H9 (cell line): ENCODE results near the gene KCNN3. TPM values are rescaled to one million over a fixed set of nuclear protein-coding genes. Genes with fewer than 3 reads are reported as not detected.

Experiments
- DNase-seq: peaks from one replicate; pipeline ENCODE4 v3.0.0-alpha.2; 2017
- H2AFZ ChIP-seq: one replicate; pipeline ENCODE4 v1.6.1; 2013; ENCODE audit warnings: mild to moderate bottlenecking, low read length, control low read depth, moderate library complexity
- H2AK5ac ChIP-seq: 2 replicates; pipeline ENCODE4 v1.6.1; 2013; ENCODE audit warnings: low read length, control low read depth, mixed read lengths; ENCODE audit not compliant: insufficient read length
- H2BK120ac ChIP-seq: one replicate; pipeline ENCODE4 v1.6.1; 2013; ENCODE audit warnings: low read depth, mild to moderate bottlenecking, low read length, control low read depth, inconsistent platforms; ENCODE audit not compliant: poor library complexity, severe bottlenecking
- H2BK12ac ChIP-seq: 2 replicates; pipeline ENCODE4 v1.6.1; 2013; ENCODE audit warnings: low read length, control low read depth, mixed read lengths, low read depth; ENCODE audit not compliant: insufficient read length
- H2BK15ac ChIP-seq: 2 replicates; pipeline ENCODE4 v1.6.1; 2013; ENCODE audit warnings: low read depth, low read length, control low read depth
- H2BK20ac ChIP-seq: one replicate; pipeline ENCODE4 v1.6.1; 2013; ENCODE audit warnings: low read depth, mild to moderate bottlenecking, low read length, control low read depth, inconsistent platforms; ENCODE audit not compliant: poor library complexity, severe bottlenecking
- H2BK5ac ChIP-seq: 2 replicates; pipeline ENCODE4 v1.6.1; 2013; ENCODE audit warnings: low read length, control low read depth, mixed read lengths; ENCODE audit not compliant: insufficient read length
- H3K14ac ChIP-seq: 2 replicates; pipeline ENCODE4 v1.6.1; 2013; ENCODE audit warnings: low read length, control low read depth; ENCODE audit not compliant: insufficient read depth
- H3K18ac ChIP-seq: 2 replicates; pipeline ENCODE4 v1.6.1; 2013; ENCODE audit warnings: low read depth, mild to moderate bottlenecking, mixed read lengths, low read length, control low read depth; ENCODE audit not compliant: insufficient read length
- H3K23ac ChIP-seq: 2 replicates; pipeline ENCODE4 v1.6.1; 2013; ENCODE audit warnings: low read length, control low read depth, mixed read lengths, low read depth; ENCODE audit not compliant: insufficient read length
- H3K23me2 ChIP-seq: 2 replicates; pipeline ENCODE4 v1.6.1; 2013; ENCODE audit warnings: low read depth, mild to moderate bottlenecking, mixed read lengths, low read length, control low read depth; ENCODE audit not compliant: insufficient read length, poor library complexity, severe bottlenecking
- H3K27ac ChIP-seq: 2 replicates; pipeline ENCODE4 v1.5.1; 2013; ENCODE audit warnings: low read length, control low read depth, mixed read lengths, low read depth; ENCODE audit not compliant: insufficient read length
- H3K27me3 ChIP-seq: 2 replicates; pipeline ENCODE4 v1.6.1; 2013; ENCODE audit warnings: low read length, control low read depth, inconsistent platforms; ENCODE audit not compliant: insufficient read depth
- H3K4ac ChIP-seq: 2 replicates; pipeline ENCODE4 v1.6.1; 2013; ENCODE audit warnings: low read depth, mild to moderate bottlenecking, control low read depth, inconsistent platforms, low read length, moderate library complexity
- H3K4me1 ChIP-seq: 2 replicates; pipeline ENCODE4 v1.6.1; 2013; ENCODE audit warnings: low read length, control low read depth, inconsistent platforms; ENCODE audit not compliant: insufficient read depth
- H3K4me2 ChIP-seq: 2 replicates; pipeline ENCODE4 v1.6.1; 2013; ENCODE audit warnings: low read length, control low read depth, mixed read lengths; ENCODE audit not compliant: insufficient read length, insufficient read depth
- H3K56ac ChIP-seq: 2 replicates; pipeline ENCODE4 v1.6.1; 2013; ENCODE audit warnings: low read depth, mild to moderate bottlenecking, mixed read lengths, low read length, control low read depth; ENCODE audit not compliant: insufficient read length
- H3K79me1 ChIP-seq: 2 replicates; pipeline ENCODE4 v1.6.1; 2013; ENCODE audit warnings: low read depth, mild to moderate bottlenecking, moderate library complexity, low read length, control low read depth, inconsistent platforms; ENCODE audit not compliant: insufficient read depth, poor library complexity, severe bottlenecking
- H3K79me2 ChIP-seq: 2 replicates; pipeline ENCODE4 v1.6.1; 2013; ENCODE audit warnings: low read length, control low read depth, inconsistent platforms; ENCODE audit not compliant: insufficient read depth
- H3K9ac ChIP-seq: 2 replicates; pipeline ENCODE4 v1.6.1; 2013; ENCODE audit warnings: low read length, control low read depth, mixed read lengths; ENCODE audit not compliant: insufficient read length; ENCODE audit errors: extremely low read depth
- H3K9me3 ChIP-seq: one replicate; pipeline ENCODE4 v1.6.1; 2013; ENCODE audit warnings: low read depth, low read length, inconsistent platforms; ENCODE audit not compliant: control insufficient read depth
- H3T11ph ChIP-seq: one replicate; pipeline ENCODE4 v1.6.1; 2013; ENCODE audit warnings: mild to moderate bottlenecking, low read length, control low read depth, inconsistent platforms
- H4K20me1 ChIP-seq: one replicate; pipeline ENCODE4 v1.6.1; 2013; ENCODE audit not compliant: control insufficient read depth, insufficient read length, insufficient read depth
- H4K5ac ChIP-seq: 2 replicates; pipeline ENCODE4 v1.6.1; 2013; ENCODE audit warnings: low read depth, mild to moderate bottlenecking, mixed read lengths, low read length, control low read depth; ENCODE audit not compliant: insufficient read length
- H4K8ac ChIP-seq: replicated peaks from 2 replicates; pipeline ENCODE4 v1.6.1; 2013; ENCODE audit warnings: low read length, control low read depth, mixed read lengths, low read depth; ENCODE audit not compliant: insufficient read length
- H4K91ac ChIP-seq: 2 replicates; pipeline ENCODE4 v1.6.1; 2013; ENCODE audit warnings: low read depth, mild to moderate bottlenecking, moderate library complexity, mixed read lengths, low read length, control low read depth; ENCODE audit not compliant: insufficient read length
- H3K27ac Mint-ChIP-seq, 3 experiments: 2 replicates in 2 of 3; 3 replicates in 1 of 3; pipeline ENCODE4 v1.8.0; 2020 to 2021; ENCODE audit warnings: mixed read lengths in 3 of 3, mild to moderate bottlenecking in 1 of 3, moderate library complexity in 1 of 3
- H3K27me3 Mint-ChIP-seq: 2 replicates; pipeline ENCODE4 v1.8.0; 2021; ENCODE audit warnings: low read depth, mild to moderate bottlenecking, moderate library complexity, mixed read lengths
- H3K36me3 Mint-ChIP-seq, 3 experiments: 2 replicates in 2 of 3; 3 replicates in 1 of 3; pipeline ENCODE4 v1.8.0; 2020 to 2021; ENCODE audit warnings: low read depth in 3 of 3, mixed read lengths in 3 of 3; ENCODE audit not compliant: insufficient read depth in 1 of 3
- H3K4me1 Mint-ChIP-seq, 2 experiments: 2 replicates each; pipeline ENCODE4 v1.8.0; 2020; ENCODE audit warnings: mixed read lengths in 2 of 2
- H3K4me3 Mint-ChIP-seq, 2 experiments: 2 replicates in 1 of 2; 3 replicates in 1 of 2; pipeline ENCODE4 v1.8.0; 2020 to 2021; ENCODE audit warnings: mild to moderate bottlenecking in 2 of 2, mixed read lengths in 2 of 2, moderate library complexity in 1 of 2
- H3K9me3 Mint-ChIP-seq, 2 experiments: 2 replicates in 1 of 2; 3 replicates in 1 of 2; pipeline ENCODE4 v1.8.0; 2020; ENCODE audit warnings: mild to moderate bottlenecking in 2 of 2, mixed read lengths in 2 of 2, moderate library complexity in 1 of 2
- WGBS: extraction: QIAGEN DNeasy Blood & Tissue Kit; methylation state at CpG from one replicate; pipeline ENCODE4 v1.1.7; 2013; ENCODE audit warnings: missing lambda C conversion rate, low lambda C conversion rate, mixed read lengths; ENCODE audit not compliant: insufficient read length; ENCODE audit errors: extremely low coverage; 5-methylcytosine and 5-hydroxymethylcytosine counted together
- total RNA-seq: library from RNA; stranded (reverse); gene quantifications from 2 replicates; pipeline ENCODE4 v1.2.1, GENCODE V29; 2021
- TF ChIP-seq, protein P1 (sequence below): fragments of 200-600 bp; sonication (generic); conservative IDR thresholded peaks from 3 replicates; pipeline ENCODE4 v1.8.0; 2021; ENCODE audit warnings: antibody characterized with exemption, mild to moderate bottlenecking

The KCNN3 gene
- total RNA-seq, 1 experiment from 2014 or later: 0.83 TPM

- WGBS: no CpG with 5 or more reads among the region's 6 CpGs
- Histone ChIP-seq H3K4me2 (no peak overlapping the region), H4K20me1 (no peaks in the 10 kb centered on the region)
These were observed 20.4 kb downstream of the KCNN3 start for GRCh38 chr1:154849645-154850131.

More at GRCh38 chr1:154849645-154850131, 20.4 kb downstream of the KCNN3 start:
- H3K23me2 ChIP-seq: no peaks in the 10 kb centered on the region
- H3K27me3 Mint-ChIP-seq: no peaks in the 10 kb centered on the region; the same call in 1 of the 2 replicates
- H3K14ac ChIP-seq: no peak overlapping the region
- TF ChIP-seq, protein P1, sequence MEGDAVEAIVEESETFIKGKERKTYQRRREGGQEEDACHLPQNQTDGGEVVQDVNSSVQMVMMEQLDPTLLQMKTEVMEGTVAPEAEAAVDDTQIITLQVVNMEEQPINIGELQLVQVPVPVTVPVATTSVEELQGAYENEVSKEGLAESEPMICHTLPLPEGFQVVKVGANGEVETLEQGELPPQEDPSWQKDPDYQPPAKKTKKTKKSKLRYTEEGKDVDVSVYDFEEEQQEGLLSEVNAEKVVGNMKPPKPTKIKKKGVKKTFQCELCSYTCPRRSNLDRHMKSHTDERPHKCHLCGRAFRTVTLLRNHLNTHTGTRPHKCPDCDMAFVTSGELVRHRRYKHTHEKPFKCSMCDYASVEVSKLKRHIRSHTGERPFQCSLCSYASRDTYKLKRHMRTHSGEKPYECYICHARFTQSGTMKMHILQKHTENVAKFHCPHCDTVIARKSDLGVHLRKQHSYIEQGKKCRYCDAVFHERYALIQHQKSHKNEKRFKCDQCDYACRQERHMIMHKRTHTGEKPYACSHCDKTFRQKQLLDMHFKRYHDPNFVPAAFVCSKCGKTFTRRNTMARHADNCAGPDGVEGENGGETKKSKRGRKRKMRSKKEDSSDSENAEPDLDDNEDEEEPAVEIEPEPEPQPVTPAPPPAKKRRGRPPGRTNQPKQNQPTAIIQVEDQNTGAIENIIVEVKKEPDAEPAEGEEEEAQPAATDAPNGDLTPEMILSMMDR: no peak
- H3K4me1 Mint-ChIP-seq: peaks cover 22 to 38% of the 10 kb centered on the region in 2 experiments
- no peaks in the 10 kb centered on the region for H3K36me3 Mint-ChIP-seq
- H2BK15ac ChIP-seq: no peak overlapping the region
- H3K23ac ChIP-seq: no peak overlapping the region
- no peaks in the 10 kb centered on the region for H3K79me2 ChIP-seq
- no peaks in the 10 kb centered on the region for H3K79me1 ChIP-seq
- no peak overlapping the region for H4K8ac ChIP-seq
- H3K18ac ChIP-seq: no peak overlapping the region
- H3K9me3 Mint-ChIP-seq: no peaks in the 10 kb centered on the region
- H4K91ac ChIP-seq: no peak overlapping the region
- H2BK5ac ChIP-seq: no peak overlapping the region
- no peak overlapping the region; a peak in 1 of 5 replicates for H3K4me3 Mint-ChIP-seq
- H3K4me1 ChIP-seq: no peaks in the 10 kb centered on the region; the same call in 1 of the 2 replicates
- no peaks in the 10 kb centered on the region for H3K27me3 ChIP-seq
- H4K5ac ChIP-seq: no peak overlapping the region
- H2AK5ac ChIP-seq: no peak overlapping the region
- H3K56ac ChIP-seq: no peak overlapping the region
- H3K27ac ChIP-seq: no peak overlapping the region
- no peak overlapping the region for H3K4ac ChIP-seq
- H2BK12ac ChIP-seq: no peak overlapping the region
- no peaks in the 10 kb centered on the region for H3K9me3 ChIP-seq
- no peak for DNase-seq
- H2BK120ac ChIP-seq: no peak overlapping the region
- no peak overlapping the region for H3K9ac ChIP-seq
- H3K27ac Mint-ChIP-seq: no peak overlapping the region; a peak in 1 of 7 replicates
- H3T11ph ChIP-seq: no peak overlapping the region
- H2BK20ac ChIP-seq: no peak overlapping the region
- H2AFZ ChIP-seq: no peak overlapping the region
